ENCODE measurements around the gene NEURL1B.
A peak's percentile ranks its signal among the peaks of the same experiment; 100 is the strongest.
"Not testable (repeated sequence)": the region's sequence is repeated elsewhere in the genome, so short reads cannot be mapped to it uniquely, and the experiment has no call there.

NEURL1B gene

DNA sequence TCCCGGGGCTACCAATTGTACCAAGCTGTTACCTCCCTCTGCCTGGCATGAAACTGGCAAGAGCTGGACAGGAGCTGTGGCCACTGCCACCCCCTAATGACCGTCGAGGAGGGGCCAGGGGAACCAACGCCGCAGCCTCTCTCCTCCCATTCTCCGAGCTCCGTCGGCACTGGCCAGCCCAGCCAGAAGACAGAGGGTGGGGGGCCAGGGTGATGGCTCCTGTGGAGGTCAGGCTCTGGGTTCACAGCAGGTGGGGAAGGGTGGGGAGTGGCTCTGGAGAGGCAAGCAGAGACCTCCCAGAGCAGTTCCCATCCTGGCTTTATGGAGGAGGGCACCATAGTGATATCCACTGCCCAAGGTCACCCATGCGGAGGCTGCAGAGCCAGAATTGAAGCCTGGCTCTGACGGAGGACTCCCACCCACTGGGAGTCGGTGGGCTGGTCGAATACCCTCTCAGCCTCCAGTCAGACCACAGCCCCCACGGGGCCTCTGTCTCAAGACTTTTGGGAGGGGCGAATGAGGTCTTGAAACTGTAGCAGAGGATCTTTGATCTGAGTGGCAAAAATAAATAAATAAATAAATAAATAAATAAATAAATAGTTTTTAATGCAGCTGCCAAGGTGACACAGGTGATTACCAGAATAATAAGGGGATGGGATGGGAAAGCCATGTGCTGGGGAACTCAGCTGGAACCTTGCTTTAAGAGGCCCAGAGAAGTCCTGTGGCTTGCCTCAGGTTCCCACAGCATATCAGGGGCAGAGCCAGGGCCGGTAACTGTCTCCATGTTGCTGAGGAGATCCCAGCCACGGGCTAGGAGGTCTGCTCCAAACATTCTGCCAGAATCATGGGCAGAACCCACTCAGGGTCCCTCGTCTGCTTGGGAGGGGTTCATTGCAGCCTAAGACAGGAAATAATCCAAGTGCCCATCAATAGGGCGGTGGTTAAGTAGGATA is 42.5 kb upstream of the NEURL1B start:
- H3K9ac ChIP-seq (ENCODE audit: low read depth, low read length): no peak overlapping the region
- H3K27ac ChIP-seq (ENCODE audit: low read length): no peak overlapping the region
- H3K4me1 ChIP-seq (ENCODE audit: insufficient read depth, low read length): peaks cover 6% of the 10 kb centered on the region; the same call in 1 of the 2 replicates
- H3K36me3 ChIP-seq (ENCODE audit: insufficient read depth, low read depth, low read length): no peaks in the 10 kb centered on the region
- no peaks in the 10 kb centered on the region for H3K9me3 ChIP-seq (ENCODE audit: insufficient read depth, low read depth, low read length)
- no peaks in the 10 kb centered on the region; the same call in 1 of the 2 replicates for H3K27me3 ChIP-seq (ENCODE audit: insufficient read depth, low read length)
- H3K4me3 ChIP-seq (ENCODE audit: low read length): no peak overlapping the region

DNA sequence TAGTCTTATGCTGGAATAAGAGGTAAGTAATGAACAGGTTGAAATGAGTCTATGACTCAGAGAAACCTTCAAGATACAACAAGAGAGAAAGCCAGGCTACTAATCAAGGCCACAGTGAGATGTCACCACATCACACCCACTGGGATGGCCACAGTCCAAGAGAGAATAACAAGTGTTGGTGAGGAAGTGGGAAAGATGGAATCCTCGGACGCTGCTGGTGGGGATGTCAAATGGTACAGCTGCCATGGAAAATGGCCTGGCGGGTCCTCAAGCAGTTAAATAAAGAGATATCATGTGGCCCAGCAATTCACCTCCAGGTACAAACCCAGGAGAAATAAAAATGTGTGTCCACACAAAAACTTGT is 41.9 kb upstream of the NEURL1B start:
- Histone ChIP-seq H3K4me1 (ENCODE audit: insufficient read depth, low read length) (peaks cover 9% of the 10 kb centered on the region; the same call in 1 of the 2 replicates), H3K27me3 (ENCODE audit: insufficient read depth, low read length) (no peaks in the 10 kb centered on the region; the same call in 1 of the 2 replicates), H3K4me3 (ENCODE audit: low read length) (no peak overlapping the region), H3K9me3 (ENCODE audit: insufficient read depth, low read depth, low read length) (no peaks in the 10 kb centered on the region), H3K9ac (ENCODE audit: low read depth, low read length) (no peak overlapping the region), H3K27ac (ENCODE audit: low read length) (no peak overlapping the region), H3K36me3 (ENCODE audit: insufficient read depth, low read depth, low read length) (no peaks in the 10 kb centered on the region)

DNA sequence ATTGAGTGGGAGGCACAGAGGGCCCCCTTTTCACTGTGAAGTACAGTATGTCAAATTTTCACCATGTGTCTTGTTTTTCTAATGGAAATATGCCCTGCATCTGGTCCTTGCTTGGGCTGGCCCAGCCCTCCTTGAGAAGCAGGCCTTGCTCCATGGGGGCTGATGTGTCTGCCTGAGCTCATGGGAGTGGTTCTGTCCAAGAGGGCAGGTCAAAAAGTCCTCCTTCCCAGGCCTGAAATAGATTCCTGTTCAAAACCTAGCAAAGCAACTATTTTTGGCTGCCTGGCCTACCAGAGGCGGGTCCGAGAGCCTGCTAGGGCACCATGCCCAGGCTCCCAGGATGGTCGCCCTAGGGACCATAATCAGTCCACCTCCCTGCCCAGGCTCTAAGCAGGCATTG is 40.5 kb upstream of the NEURL1B start:
- no peaks in the 10 kb centered on the region for H3K9me3 ChIP-seq (ENCODE audit: insufficient read depth, low read depth, low read length)

DNA sequence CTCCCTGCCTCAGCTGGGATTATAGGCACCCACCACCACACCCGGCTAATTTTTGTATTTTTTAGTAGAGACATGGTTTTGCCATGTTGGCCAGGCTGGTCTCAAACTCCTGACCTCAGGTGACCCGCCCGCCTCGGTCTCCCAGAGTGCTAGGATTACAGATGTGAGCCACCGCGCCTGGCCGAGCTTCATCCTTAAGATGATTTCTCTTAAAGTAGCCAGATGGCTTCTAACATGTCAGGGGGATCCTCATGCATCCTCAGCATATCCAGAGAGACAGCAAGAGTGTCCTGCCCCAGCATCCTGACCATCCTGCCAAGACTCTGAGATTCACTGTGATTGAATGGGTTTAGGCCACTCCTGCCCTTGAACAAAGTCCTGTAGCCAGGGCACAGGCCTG is 39.5 kb upstream of the NEURL1B start:
- not testable (repeated sequence) for H3K27ac ChIP-seq (ENCODE audit: low read length)

More for the DNA sequence above, 40.5 kb upstream of the NEURL1B start:
- Histone ChIP-seq H3K27me3 (ENCODE audit: insufficient read depth, low read length) (no peaks in the 10 kb centered on the region), H3K9ac (ENCODE audit: low read depth, low read length) (no peak overlapping the region), H3K4me1 (ENCODE audit: insufficient read depth, low read length) (peaks cover 9% of the 10 kb centered on the region; the same call in 1 of the 2 replicates), H3K27ac (ENCODE audit: low read length) (no peak overlapping the region), H3K36me3 (ENCODE audit: insufficient read depth, low read depth, low read length) (no peaks in the 10 kb centered on the region), H3K4me3 (ENCODE audit: low read length) (no peak overlapping the region)

DNA sequence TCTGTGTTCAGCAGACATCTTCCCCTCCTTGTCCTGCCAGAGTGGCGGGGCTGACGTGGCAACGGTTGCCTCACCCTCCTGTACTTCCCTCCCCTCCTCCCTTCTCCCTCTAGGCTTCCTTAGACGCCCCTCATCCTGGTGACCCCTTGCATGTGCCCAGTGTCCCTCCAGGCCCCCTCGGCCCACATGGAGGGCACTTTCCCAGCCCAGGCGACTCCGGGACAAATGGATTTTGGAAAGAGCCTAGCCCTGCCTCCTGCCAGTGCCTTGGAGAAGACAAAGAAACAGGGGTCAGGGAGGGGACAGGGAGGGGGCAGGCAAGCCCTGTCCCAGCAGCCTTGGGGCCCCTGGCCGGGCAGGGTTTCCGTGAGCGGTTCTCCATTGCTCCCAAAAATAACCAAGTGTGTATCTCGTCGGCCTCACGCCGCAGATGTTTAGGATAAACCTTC is 38.3 kb upstream of the NEURL1B start:
- Histone ChIP-seq H3K4me3 (ENCODE audit: low read length) (no peak overlapping the region), H3K36me3 (ENCODE audit: insufficient read depth, low read depth, low read length) (no peaks in the 10 kb centered on the region), H3K9me3 (ENCODE audit: insufficient read depth, low read depth, low read length) (no peaks in the 10 kb centered on the region), H3K27me3 (ENCODE audit: insufficient read depth, low read length) (no peaks in the 10 kb centered on the region), H3K4me1 (ENCODE audit: insufficient read depth, low read length) (peaks cover 14% of the 10 kb centered on the region; the same call in 1 of the 2 replicates), H3K9ac (ENCODE audit: low read depth, low read length) (no peak overlapping the region), H3K27ac (ENCODE audit: low read length) (no peak overlapping the region)

More for the DNA sequence above, 39.5 kb upstream of the NEURL1B start:
- not testable (repeated sequence) for H3K4me3 ChIP-seq (ENCODE audit: low read length); H3K36me3 ChIP-seq (ENCODE audit: insufficient read depth, low read depth, low read length); H3K9me3 ChIP-seq (ENCODE audit: insufficient read depth, low read depth, low read length); H3K9ac ChIP-seq (ENCODE audit: low read depth, low read length); H3K27me3 ChIP-seq (ENCODE audit: insufficient read depth, low read length)
- H3K4me1 ChIP-seq (ENCODE audit: insufficient read depth, low read length): peaks cover 14% of the 10 kb centered on the region; the same call in 1 of the 2 replicates

DNA sequence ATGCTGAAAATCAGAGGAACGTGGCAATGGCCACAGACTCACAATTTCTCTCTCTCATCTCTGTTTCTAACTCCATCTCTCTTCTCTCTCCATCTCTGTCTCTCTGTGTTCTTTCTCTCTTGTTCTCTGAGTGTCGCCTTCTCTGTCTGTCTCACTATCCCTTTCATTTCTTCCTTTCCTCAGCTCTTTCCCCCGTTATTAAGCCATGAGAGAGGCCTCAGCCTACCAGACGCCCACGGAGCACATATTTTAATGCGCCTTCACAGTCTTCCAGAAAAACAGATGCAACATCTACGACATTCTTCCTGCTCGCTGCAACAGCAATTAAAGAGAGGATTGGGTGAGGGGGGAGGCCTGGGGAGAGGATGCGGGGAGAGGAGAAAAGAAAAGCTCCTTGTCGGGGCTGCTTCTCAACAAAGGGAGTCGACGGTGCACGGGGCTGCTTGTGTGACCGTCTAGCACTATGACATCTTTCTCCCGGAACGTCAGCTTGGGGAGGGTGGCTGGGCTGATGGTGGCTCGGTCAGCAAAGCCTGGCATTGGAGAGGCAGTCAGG is 37.7 kb upstream of the NEURL1B start:
- no peaks in the 10 kb centered on the region for H3K36me3 ChIP-seq (ENCODE audit: insufficient read depth, low read depth, low read length)
- no peak overlapping the region for H3K4me3 ChIP-seq (ENCODE audit: low read length)
- H3K9ac ChIP-seq (ENCODE audit: low read depth, low read length): no peak overlapping the region
- no peaks in the 10 kb centered on the region for H3K27me3 ChIP-seq (ENCODE audit: insufficient read depth, low read length)
- no peak overlapping the region for H3K27ac ChIP-seq (ENCODE audit: low read length)
- peaks cover 14% of the 10 kb centered on the region; the same call in 1 of the 2 replicates for H3K4me1 ChIP-seq (ENCODE audit: insufficient read depth, low read length)
- H3K9me3 ChIP-seq (ENCODE audit: insufficient read depth, low read depth, low read length): no peaks in the 10 kb centered on the region

DNA sequence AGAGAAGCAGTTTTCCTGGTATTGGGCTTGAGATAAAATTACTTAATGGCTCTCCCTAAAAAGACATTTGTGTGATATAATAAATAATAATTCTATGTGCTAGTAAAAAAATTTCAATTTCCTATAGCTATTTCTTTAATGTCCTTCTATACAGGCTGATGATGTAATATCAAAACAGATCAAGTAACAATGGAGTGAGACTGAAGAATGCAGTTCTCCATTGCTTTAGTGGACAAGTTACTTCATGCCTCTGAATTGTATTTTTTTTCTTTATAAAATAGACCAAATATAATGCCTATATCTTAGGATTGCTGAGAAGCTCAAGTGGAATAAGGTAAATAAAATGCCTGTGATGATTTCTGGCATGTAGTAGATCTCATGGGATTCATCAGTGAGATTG is 35.6 kb upstream of the NEURL1B start:
- Histone ChIP-seq H3K27ac (ENCODE audit: low read length) (no peak overlapping the region), H3K27me3 (ENCODE audit: insufficient read depth, low read length) (no peaks in the 10 kb centered on the region), H3K4me1 (ENCODE audit: insufficient read depth, low read length) (peaks cover 14% of the 10 kb centered on the region; the same call in 1 of the 2 replicates), H3K9ac (ENCODE audit: low read depth, low read length) (no peak overlapping the region), H3K9me3 (ENCODE audit: insufficient read depth, low read depth, low read length) (no peaks in the 10 kb centered on the region), H3K36me3 (ENCODE audit: insufficient read depth, low read depth, low read length) (no peaks in the 10 kb centered on the region), H3K4me3 (ENCODE audit: low read length) (no peak overlapping the region)

DNA sequence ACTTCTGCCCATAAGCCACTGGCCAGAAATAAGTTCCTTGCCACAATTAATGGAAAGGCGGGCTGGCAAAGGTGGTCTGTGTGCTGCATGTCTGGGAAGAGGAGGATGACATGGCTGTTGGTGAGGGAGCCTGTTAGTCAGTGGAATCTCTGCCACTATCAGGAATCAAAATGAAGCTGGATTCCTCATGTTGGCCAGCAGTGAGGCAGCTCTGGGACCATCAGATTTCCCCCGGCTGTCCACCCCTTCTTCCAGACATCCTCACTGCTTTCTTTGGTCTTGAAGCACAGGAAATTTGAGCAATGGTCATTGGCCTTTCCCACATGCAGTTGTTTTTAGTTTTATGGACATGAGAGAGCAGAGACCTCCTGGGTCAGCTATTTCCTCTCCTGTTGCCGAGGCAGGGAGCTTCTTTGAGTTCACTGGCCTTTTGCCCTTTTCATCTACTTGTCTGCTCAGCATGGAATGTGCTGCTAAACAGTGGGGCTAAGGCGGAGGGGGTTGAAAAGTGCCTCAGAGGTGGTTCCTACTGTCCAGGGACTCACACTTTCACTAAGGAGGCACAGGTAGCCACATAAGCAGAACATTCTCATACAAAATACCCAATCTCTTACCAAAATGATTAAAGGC is 34.8 kb upstream of the NEURL1B start:
- H3K27ac ChIP-seq (ENCODE audit: low read length): no peak overlapping the region
- no peaks in the 10 kb centered on the region for H3K27me3 ChIP-seq (ENCODE audit: insufficient read depth, low read length)
- H3K36me3 ChIP-seq (ENCODE audit: insufficient read depth, low read depth, low read length): no peaks in the 10 kb centered on the region
- no peaks in the 10 kb centered on the region for H3K9me3 ChIP-seq (ENCODE audit: insufficient read depth, low read depth, low read length)
- H3K4me1 ChIP-seq (ENCODE audit: insufficient read depth, low read length): peaks cover 14% of the 10 kb centered on the region; the same call in 1 of the 2 replicates
- no peak overlapping the region for H3K4me3 ChIP-seq (ENCODE audit: low read length)
- peak overlapping the region; percentile 7; the same call in 1 of the 2 replicates for H3K9ac ChIP-seq (ENCODE audit: low read depth, low read length)

DNA sequence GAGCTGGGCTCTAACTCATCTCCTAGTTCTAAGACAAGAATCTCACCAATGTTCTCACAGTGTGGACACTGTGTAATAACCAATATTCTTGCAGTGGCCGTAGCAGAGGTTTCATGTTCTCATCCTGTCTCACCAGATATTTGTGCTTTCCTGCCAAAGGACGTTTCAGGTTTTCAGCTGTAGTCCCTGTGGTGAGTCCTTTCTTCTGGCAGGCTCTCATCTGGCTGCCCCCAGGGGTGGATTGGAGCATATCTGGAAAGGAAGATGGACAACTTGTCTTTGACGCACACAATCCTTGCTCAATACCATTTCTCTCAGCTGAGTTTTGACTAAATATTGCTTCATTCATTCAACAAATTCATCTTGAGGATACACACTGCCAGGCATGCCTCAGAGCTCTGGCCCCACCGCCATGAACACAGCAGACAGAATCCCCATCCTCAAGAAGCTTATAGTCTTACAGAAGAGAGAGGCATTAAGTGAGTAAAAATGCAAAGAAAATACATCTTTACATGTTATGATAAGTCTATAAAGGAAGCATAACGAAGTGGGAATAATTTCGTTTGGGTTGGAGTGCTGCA is 33.8 kb upstream of the NEURL1B start:
- no peak overlapping the region for H3K27ac ChIP-seq (ENCODE audit: low read length)
- H3K9me3 ChIP-seq (ENCODE audit: insufficient read depth, low read depth, low read length): no peaks in the 10 kb centered on the region
- H3K4me1 ChIP-seq (ENCODE audit: insufficient read depth, low read length): peaks cover 14% of the 10 kb centered on the region; the same call in 1 of the 2 replicates
- H3K36me3 ChIP-seq (ENCODE audit: insufficient read depth, low read depth, low read length): no peaks in the 10 kb centered on the region
- H3K9ac ChIP-seq (ENCODE audit: low read depth, low read length): no peak overlapping the region
- no peaks in the 10 kb centered on the region for H3K27me3 ChIP-seq (ENCODE audit: insufficient read depth, low read length)
- H3K4me3 ChIP-seq (ENCODE audit: low read length): no peak overlapping the region

DNA sequence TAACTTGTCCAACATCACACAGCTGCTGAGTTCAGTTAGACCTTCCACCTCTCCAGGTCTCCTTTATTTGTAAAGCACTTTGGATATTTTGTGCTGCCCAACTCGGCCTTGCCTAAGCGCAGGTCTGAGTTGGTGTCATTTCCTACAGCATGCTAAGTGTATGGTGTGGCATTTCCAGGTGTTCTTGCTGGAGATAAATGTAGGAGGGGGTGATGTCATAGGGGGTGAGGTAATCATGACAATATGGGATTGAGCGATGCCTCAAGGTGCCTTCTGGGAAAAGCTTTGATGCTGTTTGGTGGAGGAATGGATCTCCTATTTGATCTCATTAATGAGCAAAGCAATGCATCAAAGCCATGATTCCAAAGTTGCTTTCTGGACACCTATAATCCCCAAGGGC is 32.3 kb upstream of the NEURL1B start:
- Histone ChIP-seq H3K27me3 (ENCODE audit: insufficient read depth, low read length) (no peaks in the 10 kb centered on the region), H3K27ac (ENCODE audit: low read length) (no peak overlapping the region), H3K9ac (ENCODE audit: low read depth, low read length) (no peak overlapping the region), H3K4me1 (ENCODE audit: insufficient read depth, low read length) (peaks cover 6% of the 10 kb centered on the region; the same call in 1 of the 2 replicates), H3K36me3 (ENCODE audit: insufficient read depth, low read depth, low read length) (no peaks in the 10 kb centered on the region), H3K9me3 (ENCODE audit: insufficient read depth, low read depth, low read length) (no peaks in the 10 kb centered on the region), H3K4me3 (ENCODE audit: low read length) (no peak overlapping the region)

DNA sequence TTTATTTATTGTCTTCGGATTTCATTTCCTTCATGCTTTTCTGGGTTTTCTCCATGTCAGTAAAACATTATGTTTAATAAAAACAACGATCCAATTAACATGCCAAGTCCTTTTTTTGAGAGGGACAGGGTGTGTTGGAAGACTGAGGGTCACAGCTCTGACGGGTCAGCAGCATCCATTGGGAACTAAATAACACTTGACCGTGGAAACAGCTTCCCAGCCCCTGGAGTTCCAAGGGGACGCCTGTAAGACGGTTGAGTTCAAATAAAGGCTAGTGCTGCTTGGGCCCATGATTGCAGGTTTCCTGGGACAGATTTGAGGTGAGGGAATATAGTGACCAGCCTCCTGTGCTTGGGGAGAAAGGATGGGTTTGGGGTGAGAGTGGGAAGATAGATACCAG is 30.4 kb upstream of the NEURL1B start:
- H3K4me1 ChIP-seq (ENCODE audit: insufficient read depth, low read length): peaks cover 5% of the 10 kb centered on the region; the same call in 1 of the 2 replicates
- H3K27ac ChIP-seq (ENCODE audit: low read length): no peak overlapping the region
- H3K4me3 ChIP-seq (ENCODE audit: low read length): no peak overlapping the region
- no peaks in the 10 kb centered on the region for H3K27me3 ChIP-seq (ENCODE audit: insufficient read depth, low read length)
- no peaks in the 10 kb centered on the region for H3K9me3 ChIP-seq (ENCODE audit: insufficient read depth, low read depth, low read length)
- H3K36me3 ChIP-seq (ENCODE audit: insufficient read depth, low read depth, low read length): no peaks in the 10 kb centered on the region
- H3K9ac ChIP-seq (ENCODE audit: low read depth, low read length): no peak overlapping the region
